Activated T-helper 2 cell treated with anti-CD3 and anti-CD28 coated beads, Interferon-gamma antibody, Interleukin-2, Interleukin-4, amounts not matched to agents 10 μg/mL and 5 μg/mL and 100 μg/mL, durations not matched to agents 14 hours and 24 hours and 36 hours (primary cell): ENCODE results near the gene TSPEAR. TPM values are rescaled to one million over a fixed set of nuclear protein-coding genes. Genes with fewer than 3 reads are reported as not detected.

Experiments
- DNase-seq: peaks from one replicate; pipeline ENCODE4 v3.0.0; 2021; ENCODE audit warnings: low spot score
- H3K27ac Mint-ChIP-seq: one replicate; pipeline ENCODE4 v1.8.0; 2021; ENCODE audit warnings: mixed read lengths
- H3K27me3 Mint-ChIP-seq: one replicate; pipeline ENCODE4 v1.8.0; 2021; ENCODE audit warnings: low read depth, mixed read lengths
- H3K36me3 Mint-ChIP-seq: one replicate; pipeline ENCODE4 v1.8.0; 2021; ENCODE audit warnings: low read depth, mixed read lengths
- H3K4me1 Mint-ChIP-seq: one replicate; pipeline ENCODE4 v1.8.0; 2021; ENCODE audit warnings: low read depth, mixed read lengths
- H3K4me3 Mint-ChIP-seq: one replicate; pipeline ENCODE4 v1.8.0; 2021; ENCODE audit warnings: low read depth, mild to moderate bottlenecking, moderate library complexity, mixed read lengths
- H3K9me3 Mint-ChIP-seq: one replicate; pipeline ENCODE4 v1.8.0; 2021; ENCODE audit warnings: mixed read lengths
- intact Hi-C: fragments of 100-400 bp; cut with micrococcal nuclease; formaldehyde crosslinking; loops from one replicate; pipeline ENCODE4 v1.15.1; 2023
- total RNA-seq: library from RNA; stranded (reverse); gene quantifications from 2 replicates; pipeline ENCODE4 v1.2.3, GENCODE V29; 2022

Gene TSPEAR
- total RNA-seq, 1 donor from 2014 or later, result not detected

GRCh38 chr21:44478801-44479167 is 232.6 kb downstream of the TSPEAR start:
- Mint-ChIP-seq H3K9me3 (no peaks in the 10 kb centered on the region), H3K4me3 (no peak overlapping the region), H3K4me1 (peaks cover 9% of the 10 kb centered on the region), H3K36me3 (no peaks in the 10 kb centered on the region), H3K27me3 (no peaks in the 10 kb centered on the region), H3K27ac (no peak overlapping the region)
- intact Hi-C loops, result no loop called here
- DNase-seq, result no peak

- intact Hi-C loops, result no loop called here
- H3K4me3 Mint-ChIP-seq, result no peak overlapping the region
- no peak overlapping the region for H3K27ac Mint-ChIP-seq
- peaks cover 9% of the 10 kb centered on the region for H3K4me1 Mint-ChIP-seq
- DNase-seq, result no peak
- H3K27me3 Mint-ChIP-seq, result no peaks in the 10 kb centered on the region
- no peaks in the 10 kb centered on the region for H3K9me3 Mint-ChIP-seq
- no peaks in the 10 kb centered on the region for H3K36me3 Mint-ChIP-seq
Measured at GRCh38 chr21:44478124-44478800, 233.1 kb downstream of the TSPEAR start.

GRCh38 chr21:44477712-44478111 is 233.7 kb downstream of the TSPEAR start:
- no peaks in the 10 kb centered on the region for H3K36me3 Mint-ChIP-seq
- no peaks in the 10 kb centered on the region for H3K27me3 Mint-ChIP-seq
- H3K27ac Mint-ChIP-seq, result no peak overlapping the region
- intact Hi-C loops, result no loop called here
- DNase-seq, result no peak
- no peak overlapping the region for H3K4me3 Mint-ChIP-seq
- peaks cover 9% of the 10 kb centered on the region for H3K4me1 Mint-ChIP-seq
- H3K9me3 Mint-ChIP-seq, result no peaks in the 10 kb centered on the region

GRCh38 chr21:44477131-44477530 is 234.2 kb downstream of the TSPEAR start:
- Mint-ChIP-seq H3K36me3 (no peaks in the 10 kb centered on the region), H3K27me3 (peaks cover 1% of the 10 kb centered on the region), H3K4me3 (no peak overlapping the region), H3K9me3 (no peaks in the 10 kb centered on the region), H3K27ac (no peak overlapping the region), H3K4me1 (peaks cover 9% of the 10 kb centered on the region)
- DNase-seq, result no peak
- intact Hi-C loops, result no loop called here

GRCh38 chr21:44475266-44475845 is 236.0 kb downstream of the TSPEAR start:
- Mint-ChIP-seq H3K4me3 (no peak overlapping the region), H3K36me3 (no peaks in the 10 kb centered on the region), H3K9me3 (no peaks in the 10 kb centered on the region), H3K27me3 (peaks cover 2% of the 10 kb centered on the region), H3K4me1 (peaks cover 8% of the 10 kb centered on the region), H3K27ac (no peak overlapping the region)
- DNase-seq, result no peak
- intact Hi-C loops, result no loop called here

GRCh38 chr21:44473915-44474555 is 237.3 kb downstream of the TSPEAR start:
- DNase-seq, result no peak
- Mint-ChIP-seq H3K27me3 (peaks cover 2% of the 10 kb centered on the region), H3K9me3 (no peaks in the 10 kb centered on the region), H3K27ac (no peak overlapping the region), H3K4me1 (peaks cover 3% of the 10 kb centered on the region), H3K36me3 (no peaks in the 10 kb centered on the region), H3K4me3 (no peak overlapping the region)
- intact Hi-C loops, result no loop called here

- peaks cover 2% of the 10 kb centered on the region for H3K27me3 Mint-ChIP-seq
- no peak overlapping the region for H3K27ac Mint-ChIP-seq
- intact Hi-C loops, result no loop called here
- no peaks in the 10 kb centered on the region for H3K36me3 Mint-ChIP-seq
- no peaks in the 10 kb centered on the region for H3K9me3 Mint-ChIP-seq
- H3K4me1 Mint-ChIP-seq, result no peaks in the 10 kb centered on the region
- H3K4me3 Mint-ChIP-seq, result no peak overlapping the region
- DNase-seq, result no peak
Measured at GRCh38 chr21:44471996-44472395, 239.4 kb downstream of the TSPEAR start.

GRCh38 chr21:44471341-44471740 is 240.0 kb downstream of the TSPEAR start:
- Mint-ChIP-seq H3K4me3 (no peak overlapping the region), H3K27ac (no peak overlapping the region), H3K36me3 (no peaks in the 10 kb centered on the region), H3K9me3 (no peaks in the 10 kb centered on the region), H3K4me1 (no peaks in the 10 kb centered on the region), H3K27me3 (peaks cover 2% of the 10 kb centered on the region)
- intact Hi-C loops, result no loop called here
- DNase-seq, result no peak

GRCh38 chr21:44467859-44468195 is 243.5 kb downstream of the TSPEAR start:
- Mint-ChIP-seq H3K27ac (no peak overlapping the region), H3K4me1 (no peaks in the 10 kb centered on the region), H3K36me3 (no peaks in the 10 kb centered on the region), H3K27me3 (peaks cover 2% of the 10 kb centered on the region), H3K9me3 (no peaks in the 10 kb centered on the region), H3K4me3 (no peak overlapping the region)
- intact Hi-C loops, result no loop called here
- DNase-seq, result no peak

GRCh38 chr21:44466996-44467858 is 244.1 kb downstream of the TSPEAR start:
- H3K27me3 Mint-ChIP-seq, result peaks cover 2% of the 10 kb centered on the region
- H3K27ac Mint-ChIP-seq, result no peak overlapping the region
- no peaks in the 10 kb centered on the region for H3K4me1 Mint-ChIP-seq
- intact Hi-C loops, result no loop called here
- DNase-seq, result peak; percentile 6
- no peak overlapping the region for H3K4me3 Mint-ChIP-seq
- no peaks in the 10 kb centered on the region for H3K36me3 Mint-ChIP-seq
- H3K9me3 Mint-ChIP-seq, result no peaks in the 10 kb centered on the region

GRCh38 chr21:44466351-44466954 is 244.9 kb downstream of the TSPEAR start:
- Mint-ChIP-seq H3K27ac (no peak overlapping the region), H3K27me3 (no peaks in the 10 kb centered on the region), H3K4me1 (no peaks in the 10 kb centered on the region), H3K9me3 (no peaks in the 10 kb centered on the region), H3K4me3 (no peak overlapping the region), H3K36me3 (no peaks in the 10 kb centered on the region)
- intact Hi-C loops, result no loop called here
- DNase-seq, result no peak

- Mint-ChIP-seq H3K4me1 (no peaks in the 10 kb centered on the region), H3K36me3 (no peaks in the 10 kb centered on the region), H3K4me3 (no peak overlapping the region), H3K27ac (no peak overlapping the region), H3K27me3 (no peaks in the 10 kb centered on the region), H3K9me3 (no peaks in the 10 kb centered on the region)
- intact Hi-C loops, result no loop called here
- DNase-seq, result no peak
Measured at GRCh38 chr21:44464351-44464750, 247.0 kb downstream of the TSPEAR start.
